IMR-90 (cell line): ENCODE data around the gene HIVEP1. TPM values are rescaled to one million over a fixed set of nuclear protein-coding genes. Genes with fewer than 3 reads are reported as not detected.

ENCODE experiments used
- ATAC-seq: fragments of 200-7000 bp; cut with Tn5 transposase; 2 replicates; pipeline ENCODE4 v1.9.1; 2020; ENCODE audit warnings: low read depth, mild to moderate bottlenecking, moderate library complexity
- BruUV-seq: library from RNA; stranded (reverse); fragments of 400-500 nt; replicated peaks from 2 replicates; lab custom pipeline; 2021; lab: Mats Ljungman, UMichigan
- CTCF ChIA-PET: fragments of 300-600 bp; formaldehyde crosslinking; extraction: SDS; loops from one replicate; lab custom pipeline; 2021; ENCODE audit warnings: antibody characterized with exemption; lab: Yijun Ruan, JAX
- POLR2A ChIA-PET: fragments of 300-600 bp; sonication (Branson Sonifier 250); formaldehyde crosslinking; loops from one replicate; lab custom pipeline; 2022; ENCODE audit warnings: antibody characterized with exemption; ENCODE audit not compliant: unreplicated experiment; lab: Charles Lee
- DNase-seq: peaks from one replicate; pipeline ENCODE4 v3.0.0; 2013
- H2AFZ ChIP-seq: replicated peaks from 2 replicates; pipeline ENCODE3; 2013; ENCODE audit warnings: low read length, mild to moderate bottlenecking; ENCODE audit not compliant: poor library complexity
- H2AK5ac ChIP-seq: 2 replicates; pipeline ENCODE4 v1.6.1; 2013; ENCODE audit warnings: low read depth, low read length, inconsistent platforms
- H2AK9ac ChIP-seq: replicated peaks from 2 replicates; pipeline ENCODE3; 2013; ENCODE audit warnings: mild to moderate bottlenecking, low read depth, low read length, moderate library complexity; ENCODE audit not compliant: poor library complexity
- H2BK120ac ChIP-seq: 2 replicates; pipeline ENCODE4 v1.6.1; 2013; ENCODE audit warnings: low read depth, low read length, inconsistent platforms
- H2BK15ac ChIP-seq: 3 replicates; pipeline ENCODE4 v1.6.1; 2013; ENCODE audit warnings: low read depth, low read length, inconsistent platforms
- H2BK20ac ChIP-seq: 2 replicates; pipeline ENCODE4 v1.6.1; 2013; ENCODE audit warnings: low read depth, mild to moderate bottlenecking, inconsistent platforms, low read length, moderate library complexity
- H2BK5ac ChIP-seq: 2 replicates; pipeline ENCODE4 v1.6.1; 2013; ENCODE audit warnings: mild to moderate bottlenecking, low read depth, low read length, inconsistent platforms; ENCODE audit not compliant: poor library complexity, severe bottlenecking
- H3K14ac ChIP-seq: replicated peaks from 2 replicates; pipeline ENCODE4 v1.6.1; 2013; ENCODE audit warnings: low read depth, low read length, inconsistent platforms
- H3K18ac ChIP-seq: 2 replicates; pipeline ENCODE4 v1.6.1; 2013; ENCODE audit warnings: low read depth, low read length, control low read depth
- H3K23ac ChIP-seq: 2 replicates; pipeline ENCODE4 v1.6.1; 2013; ENCODE audit warnings: low read depth, low read length, inconsistent platforms
- H3K27ac ChIP-seq: 2 replicates; pipeline ENCODE4 v1.5.1; 2013; ENCODE audit warnings: mild to moderate bottlenecking, control low read depth, low read length; ENCODE audit not compliant: insufficient read depth
- H3K27me3 ChIP-seq: 2 replicates; pipeline ENCODE4 v1.6.1; 2013; ENCODE audit warnings: low read length; ENCODE audit not compliant: control insufficient read depth, insufficient read depth
- H3K36me3 ChIP-seq: 2 replicates; pipeline ENCODE4 v1.6.1; 2013; ENCODE audit warnings: low read length, mixed read lengths; ENCODE audit not compliant: control insufficient read depth, insufficient read depth
- H3K4ac ChIP-seq: 2 replicates; pipeline ENCODE4 v1.6.1; 2013; ENCODE audit warnings: low read depth, low read length, inconsistent platforms
- H3K4me1 ChIP-seq: 2 replicates; pipeline ENCODE4 v1.6.1; 2013; ENCODE audit warnings: low read length, mixed read lengths; ENCODE audit not compliant: control insufficient read depth, insufficient read depth
- H3K4me2 ChIP-seq: 2 replicates; pipeline ENCODE4 v1.6.1; 2013; ENCODE audit warnings: low read depth, mild to moderate bottlenecking, control low read depth, low read length, moderate library complexity
- H3K4me3 ChIP-seq: 2 replicates; pipeline ENCODE4 v1.5.1; 2013; ENCODE audit warnings: low read depth, mild to moderate bottlenecking, control low read depth, low read length, moderate library complexity; ENCODE audit not compliant: insufficient read depth
- H3K56ac ChIP-seq: 2 replicates; pipeline ENCODE4 v1.6.1; 2013; ENCODE audit warnings: low read length, inconsistent platforms; ENCODE audit not compliant: insufficient read depth; ENCODE audit errors: extremely low read depth
- H3K79me1 ChIP-seq, 2 experiments: 2 replicates each; pipeline ENCODE4 v1.6.1; 2013; ENCODE audit warnings: low read length in 2 of 2, inconsistent platforms in 1 of 2, low read depth in 1 of 2
- H3K9ac ChIP-seq: 2 replicates; pipeline ENCODE4 v1.6.1; 2013; ENCODE audit warnings: low read depth, low read length, control low read depth
- H3K9me1 ChIP-seq: 2 replicates; pipeline ENCODE4 v1.6.1; 2013; ENCODE audit warnings: low read length, inconsistent platforms; ENCODE audit not compliant: insufficient read depth
- H3K9me3 ChIP-seq: 2 replicates; pipeline ENCODE4 v1.6.1; 2013; ENCODE audit warnings: low read length; ENCODE audit not compliant: control insufficient read depth, insufficient read depth
- H4K20me1 ChIP-seq: 2 replicates; pipeline ENCODE4 v1.6.1; 2013; ENCODE audit warnings: low read length, inconsistent platforms; ENCODE audit not compliant: insufficient read depth
- H4K5ac ChIP-seq: 2 replicates; pipeline ENCODE4 v1.6.1; 2013; ENCODE audit warnings: mild to moderate bottlenecking, low read depth, low read length, control low read depth
- H4K8ac ChIP-seq, 2 experiments: 2 replicates each; pipeline ENCODE4 v1.6.1; 2013; ENCODE audit warnings: low read depth in 2 of 2, low read length in 2 of 2, control low read depth in 1 of 2, inconsistent platforms in 1 of 2
- H4K91ac ChIP-seq: 2 replicates; pipeline ENCODE4 v1.6.1; 2013; ENCODE audit warnings: low read depth, low read length, inconsistent platforms; ENCODE audit not compliant: insufficient read depth
- BHLHE40 ChIP-seq: fragments of 150-350 bp; IDR thresholded peaks from 2 replicates; pipeline ENCODE4 v1.6.1; 2016; ENCODE audit warnings: mild to moderate bottlenecking, low read depth, low read length
- CEBPB ChIP-seq: IDR thresholded peaks from 2 replicates; pipeline ENCODE4 v1.6.1; 2012; ENCODE audit warnings: low read depth, low read length, improper control_type of control experiment
- CHD1 ChIP-seq: IDR thresholded peaks from 2 replicates; pipeline ENCODE4 v1.6.1; 2012; ENCODE audit warnings: low read depth, low read length, improper control_type of control experiment
- ELK1 ChIP-seq: fragments of 150-350 bp; IDR thresholded peaks from 2 replicates; pipeline ENCODE4 v1.6.1; 2016; ENCODE audit warnings: low read depth, mild to moderate bottlenecking, low read length, moderate library complexity, borderline replicate concordance
- FOS ChIP-seq: fragments of 150-350 bp; IDR thresholded peaks from 2 replicates; pipeline ENCODE4 v1.6.1; 2016; ENCODE audit warnings: low read depth, low read length
- MAFK ChIP-seq: IDR thresholded peaks from 2 replicates; pipeline ENCODE4 v1.6.1; 2012; ENCODE audit warnings: low read depth, low read length, improper control_type of control experiment
- MAZ ChIP-seq: IDR thresholded peaks from 2 replicates; pipeline ENCODE4 v1.6.1; 2012; ENCODE audit warnings: low read depth, mild to moderate bottlenecking, low read length, improper control_type of control experiment, moderate library complexity, borderline replicate concordance
- MXI1 ChIP-seq: IDR thresholded peaks from 2 replicates; pipeline ENCODE4 v1.6.1; 2012; ENCODE audit warnings: low read depth, mild to moderate bottlenecking, low read length, moderate library complexity, borderline replicate concordance
- NFE2L2 ChIP-seq: fragments of 150-350 bp; IDR thresholded peaks from 2 replicates; pipeline ENCODE4 v1.6.1; 2016; ENCODE audit warnings: low read depth, mild to moderate bottlenecking, low read length
- POLR2A ChIP-seq: IDR thresholded peaks from 2 replicates; pipeline ENCODE4 v1.6.1; 2012; ENCODE audit warnings: mild to moderate bottlenecking, low read depth, low read length
- RAD21 ChIP-seq: IDR thresholded peaks from 2 replicates; pipeline ENCODE4 v1.6.1; 2012; ENCODE audit warnings: low read length, improper control_type of control experiment
- RCOR1 ChIP-seq: IDR thresholded peaks from 2 replicates; pipeline ENCODE4 v1.6.1; 2012; ENCODE audit warnings: mild to moderate bottlenecking, low read length, improper control_type of control experiment; ENCODE audit not compliant: insufficient replicate concordance
- RFX5 ChIP-seq: IDR thresholded peaks from 2 replicates; pipeline ENCODE4 v1.8.0; 2012; ENCODE audit warnings: low read depth, mild to moderate bottlenecking, low read length, moderate library complexity
- SMC3 ChIP-seq: fragments of 150-350 bp; IDR thresholded peaks from 2 replicates; pipeline ENCODE4 v1.6.1; 2016; ENCODE audit warnings: low read depth, mild to moderate bottlenecking, antibody characterized with exemption, low read length, moderate library complexity
- USF2 ChIP-seq: fragments of 150-350 bp; IDR thresholded peaks from 2 replicates; pipeline ENCODE4 v1.6.1; 2017; ENCODE audit warnings: mild to moderate bottlenecking, antibody characterized with exemption, low read length, low read depth
- WGBS, 2 experiments: methylation state at CpG; one replicate each; pipeline versions ENCODE4 v1.1.5 to v1.1.7; 2013; ENCODE audit warnings: missing lambda C conversion rate in 2 of 2; ENCODE audit not compliant: insufficient read length in 1 of 2; ENCODE audit errors: extremely low coverage in 2 of 2; 5-methylcytosine and 5-hydroxymethylcytosine counted together
- dilution Hi-C: fragments of 300-500 bp; cut with HindIII; formaldehyde crosslinking; loops from one replicate; pipeline ENCODE4 v1.14.3; 2018; ENCODE audit warnings: low sequenced_read_pairs; ENCODE audit not compliant: unreplicated experiment
- in situ Hi-C: fragments of 300-500 bp; cut with MboI; formaldehyde crosslinking; loops from 3 replicates; pipeline ENCODE4 v1.14.3; 2019; ENCODE audit warnings: low sequenced_read_pairs, inconsistent platforms, mixed read lengths
- intact Hi-C: fragments of 100-400 bp; cut with micrococcal nuclease; formaldehyde crosslinking; loops from 2 replicates; pipeline ENCODE4 v1.10.0; 2022
- polyA plus RNA-seq, 3 experiments: library from polyadenylated mRNA; depleted of rRNA; stranded (reverse); fragments of >200 nt; gene quantifications; 2 replicates each; pipeline ENCODE4 v1.2.3, GENCODE V29; 2012; ENCODE audit warnings: low replicate concordance in 1 of 3
- total RNA-seq: library from RNA; depleted of rRNA; stranded (reverse); fragments of >200 nt; gene quantifications from 2 replicates; pipeline ENCODE4 v1.2.3, GENCODE V29; 2012
- TF ChIP-seq, protein P1 (sequence below): conservative IDR thresholded peaks from 2 replicates; pipeline ENCODE4 v1.5.1; 2012; ENCODE audit warnings: mild to moderate bottlenecking, low read depth, low read length, improper control_type of control experiment

Gene HIVEP1
- total and polyA plus RNA-seq, 2 of the 4 experiments (the other 2 are of a cell fraction): 13.0 to 17.2 TPM

DNA sequence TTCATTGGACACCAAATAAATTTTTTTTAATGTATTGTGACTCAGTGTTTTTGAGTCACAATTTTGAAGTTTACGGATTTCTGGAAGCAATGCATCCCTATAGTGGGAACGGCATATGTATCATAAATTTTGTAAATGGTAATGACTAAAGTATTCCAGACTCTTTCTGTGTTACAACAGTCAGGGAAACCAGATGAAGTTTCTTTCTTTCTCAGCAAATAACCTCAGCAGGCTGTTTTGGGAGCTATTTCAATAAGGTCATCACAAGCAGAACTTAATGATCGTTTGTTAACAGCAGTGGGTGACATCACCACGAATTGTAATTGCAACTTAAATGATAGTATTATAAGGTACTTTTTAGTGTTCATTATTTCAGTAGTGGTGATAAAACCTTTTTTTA, 52.0 kb downstream of the HIVEP1 start:
- dilution Hi-C loops (no loop called here), in situ Hi-C loops (no loop called here), intact Hi-C loops (no loop called here)
- H2BK5ac ChIP-seq: no peak overlapping the region
- no peak overlapping the region for H2AK9ac ChIP-seq
- H2BK15ac ChIP-seq: no peak overlapping the region
- H3K23ac ChIP-seq: no peak overlapping the region
- H3K9me1 ChIP-seq: peaks cover 16% of the 10 kb centered on the region
- peak overlapping the region; percentile 18; the same call in 1 of the 2 replicates for H3K4me2 ChIP-seq
- no peak overlapping the region for H3K14ac ChIP-seq
- H4K5ac ChIP-seq: no peak overlapping the region
- DNase-seq (peak; percentile 84), ATAC-seq (peak; percentile 79)
- no peak overlapping the region for H2BK20ac ChIP-seq
- no peak overlapping the region for H3K56ac ChIP-seq
- no peak overlapping the region for H4K8ac ChIP-seq
- H3K27me3 ChIP-seq: no peaks in the 10 kb centered on the region
- CTCF ChIA-PET: no interaction called here
- no peak overlapping the region for H3K27ac ChIP-seq
- BruUV-seq: no TSS peak
- H2AK5ac ChIP-seq: no peak overlapping the region
- H3K4me3 ChIP-seq: no peak overlapping the region
- no peak overlapping the region for H3K18ac ChIP-seq
- no peak overlapping the region for H4K91ac ChIP-seq
- H3K9ac ChIP-seq: no peak overlapping the region
- H2AFZ ChIP-seq: no peak overlapping the region
- peaks cover 11% of the 10 kb centered on the region; the same call in 1 of the 2 replicates for H4K20me1 ChIP-seq
- H3K4ac ChIP-seq: no peak overlapping the region
- WGBS, 2 experiments: no CpG with 5 or more reads among the region's 4 CpGs
- H3K4me1 ChIP-seq: peaks cover 13% of the 10 kb centered on the region
- no peaks in the 10 kb centered on the region for H3K9me3 ChIP-seq
- H3K36me3 ChIP-seq: no peaks in the 10 kb centered on the region
- TF ChIP-seq POLR2A: no peak
- TF ChIP-seq FOS: no peak
- no peak for TF ChIP-seq RFX5
- TF ChIP-seq CHD1: no peak
- no peak for TF ChIP-seq SMC3
- no peak for TF ChIP-seq CEBPB
- TF ChIP-seq BHLHE40: no peak
- TF ChIP-seq RAD21: no peak
- no peak for TF ChIP-seq USF2
- TF ChIP-seq MAZ: no peak
- no peak for TF ChIP-seq ELK1
- TF ChIP-seq, protein P1, sequence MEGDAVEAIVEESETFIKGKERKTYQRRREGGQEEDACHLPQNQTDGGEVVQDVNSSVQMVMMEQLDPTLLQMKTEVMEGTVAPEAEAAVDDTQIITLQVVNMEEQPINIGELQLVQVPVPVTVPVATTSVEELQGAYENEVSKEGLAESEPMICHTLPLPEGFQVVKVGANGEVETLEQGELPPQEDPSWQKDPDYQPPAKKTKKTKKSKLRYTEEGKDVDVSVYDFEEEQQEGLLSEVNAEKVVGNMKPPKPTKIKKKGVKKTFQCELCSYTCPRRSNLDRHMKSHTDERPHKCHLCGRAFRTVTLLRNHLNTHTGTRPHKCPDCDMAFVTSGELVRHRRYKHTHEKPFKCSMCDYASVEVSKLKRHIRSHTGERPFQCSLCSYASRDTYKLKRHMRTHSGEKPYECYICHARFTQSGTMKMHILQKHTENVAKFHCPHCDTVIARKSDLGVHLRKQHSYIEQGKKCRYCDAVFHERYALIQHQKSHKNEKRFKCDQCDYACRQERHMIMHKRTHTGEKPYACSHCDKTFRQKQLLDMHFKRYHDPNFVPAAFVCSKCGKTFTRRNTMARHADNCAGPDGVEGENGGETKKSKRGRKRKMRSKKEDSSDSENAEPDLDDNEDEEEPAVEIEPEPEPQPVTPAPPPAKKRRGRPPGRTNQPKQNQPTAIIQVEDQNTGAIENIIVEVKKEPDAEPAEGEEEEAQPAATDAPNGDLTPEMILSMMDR: no peak
- TF ChIP-seq NFE2L2: no peak
- TF ChIP-seq MAFK: no peak
- TF ChIP-seq RCOR1: no peak
- no peak for TF ChIP-seq MXI1
- POLR2A ChIA-PET: no interaction called here
- peaks cover 25 to 60% of the 10 kb centered on the region in 2 experiments for H3K79me1 ChIP-seq
- H2BK120ac ChIP-seq: no peak overlapping the region
